Measurements from ENCODE around the gene RIMBP2.
"Not testable (repeated sequence)": the region's sequence is repeated elsewhere in the genome, so short reads cannot be mapped to it uniquely, and the experiment has no call there.

Gene RIMBP2

DNA sequence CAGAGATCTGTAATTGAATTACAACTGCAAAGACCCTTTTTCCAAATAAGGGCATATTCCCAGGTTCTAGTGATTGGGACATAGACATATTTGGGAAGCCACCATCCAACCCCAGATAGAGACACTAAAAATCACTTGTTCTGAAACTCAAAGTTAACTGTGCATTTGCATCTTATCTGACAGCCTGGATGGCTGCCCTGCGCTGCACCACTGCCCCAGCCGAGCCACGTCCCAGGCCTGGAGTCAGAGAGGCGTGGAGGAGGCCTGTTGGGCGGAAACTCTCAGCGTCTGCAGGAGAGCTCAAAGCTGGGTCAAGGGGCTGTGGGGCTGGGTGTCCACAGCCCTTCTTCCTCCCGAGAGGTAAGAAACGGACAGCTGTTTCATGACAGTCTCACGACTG, 124.4 kb downstream of the RIMBP2 start:
- DNase-seq, result no peak

DNA sequence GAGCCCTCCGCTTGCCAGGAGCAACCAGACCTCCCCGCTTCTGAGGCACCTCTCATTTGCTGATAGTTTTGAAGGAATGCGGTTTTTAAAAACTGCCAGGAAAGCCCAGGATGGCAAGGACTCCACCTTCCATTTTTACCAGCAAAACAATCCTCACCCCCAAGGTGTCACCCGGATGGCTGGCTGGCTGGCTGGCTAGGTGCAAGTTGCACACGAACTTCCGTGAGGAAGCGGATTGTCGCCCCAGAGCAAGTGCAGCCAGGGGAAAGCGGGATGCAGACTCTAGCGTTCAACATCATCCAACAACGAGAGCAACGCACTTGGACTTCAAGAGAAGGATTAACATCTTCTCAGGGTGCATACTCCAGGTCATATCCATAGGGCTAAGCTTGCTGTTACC, 125.4 kb downstream of the RIMBP2 start:
- no peak for DNase-seq

GRCh38 chr12:130589540-130590317, 126.4 kb downstream of the RIMBP2 start:
- no peak for DNase-seq

DNA sequence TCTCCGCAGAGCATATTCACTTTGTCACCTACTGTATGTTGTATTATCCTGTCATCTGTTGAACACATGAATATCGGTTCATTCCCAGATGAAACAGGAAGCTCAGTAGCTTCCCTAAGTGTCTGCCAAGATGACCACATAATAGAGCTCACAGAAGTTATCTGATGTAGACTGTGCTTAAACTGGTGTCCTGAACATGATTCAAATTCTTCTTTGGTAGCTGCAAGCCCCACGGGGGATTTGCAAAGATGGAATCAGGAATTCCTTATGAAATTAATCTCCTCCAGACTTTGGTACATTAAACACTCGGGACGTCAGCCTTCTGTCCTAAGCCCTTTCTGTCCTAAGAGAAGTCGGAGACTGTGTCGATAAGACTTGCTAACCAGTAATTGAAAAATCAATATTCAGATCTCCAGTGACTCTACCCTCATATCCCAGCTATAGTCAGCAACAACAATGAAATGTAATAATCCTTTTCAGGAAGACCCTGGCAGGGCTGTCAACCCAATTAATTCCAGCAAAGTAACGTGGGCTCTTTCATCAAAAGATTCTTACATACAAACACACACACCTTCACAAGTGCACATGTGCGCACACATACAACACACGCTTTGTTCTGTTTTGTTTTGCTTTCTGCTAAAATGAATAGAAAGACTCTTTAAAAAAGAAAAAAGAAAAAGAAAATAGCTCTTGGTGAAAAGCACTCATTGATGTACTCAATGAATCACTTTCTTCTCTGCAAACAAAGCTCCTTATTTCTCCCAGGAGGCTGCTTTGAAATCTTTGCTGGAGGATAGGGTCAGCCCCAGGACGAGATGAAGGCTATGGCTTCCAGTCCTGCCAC, 127.2 kb downstream of the RIMBP2 start:
- no peak for DNase-seq

DNA sequence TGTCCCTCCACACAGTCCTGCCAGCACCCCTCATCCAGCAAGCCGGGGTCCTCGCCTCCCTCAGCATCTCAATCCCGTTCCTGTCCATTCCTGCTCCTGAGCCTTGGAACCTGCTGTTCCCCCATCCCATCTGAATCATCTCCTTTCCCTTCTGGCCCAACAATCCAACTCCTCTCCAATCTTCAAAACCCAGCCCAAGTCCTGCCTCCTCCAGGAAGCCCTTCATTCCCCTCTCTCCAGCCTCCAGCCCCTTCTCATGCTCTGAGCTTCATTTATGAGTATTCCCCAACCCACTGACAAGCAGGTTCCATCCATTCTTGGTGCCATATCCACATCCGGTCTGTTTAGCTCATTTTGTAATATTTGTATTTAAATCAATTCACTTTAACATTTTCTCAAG, 128.1 kb downstream of the RIMBP2 start:
- DNase-seq, result no peak

GRCh38 chr12:130584475-130584874, 131.6 kb downstream of the RIMBP2 start:
- not testable (repeated sequence) for DNase-seq

DNA sequence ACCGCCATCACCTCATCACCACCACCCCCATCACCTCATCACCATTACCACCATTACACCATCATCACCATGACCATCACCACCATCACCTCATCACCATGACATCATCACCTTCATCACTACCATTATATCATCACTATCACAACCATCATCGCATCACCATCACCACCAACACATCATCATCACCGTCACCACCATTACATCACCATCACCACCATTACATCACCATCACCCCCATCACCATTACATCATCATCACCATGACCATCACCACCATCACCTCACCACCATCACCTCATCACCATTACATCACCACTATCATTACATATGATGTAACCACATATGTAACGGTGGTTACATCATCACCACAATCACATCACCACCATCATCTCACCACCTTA, 132.3 kb downstream of the RIMBP2 start:
- DNase-seq, result no peak

DNA sequence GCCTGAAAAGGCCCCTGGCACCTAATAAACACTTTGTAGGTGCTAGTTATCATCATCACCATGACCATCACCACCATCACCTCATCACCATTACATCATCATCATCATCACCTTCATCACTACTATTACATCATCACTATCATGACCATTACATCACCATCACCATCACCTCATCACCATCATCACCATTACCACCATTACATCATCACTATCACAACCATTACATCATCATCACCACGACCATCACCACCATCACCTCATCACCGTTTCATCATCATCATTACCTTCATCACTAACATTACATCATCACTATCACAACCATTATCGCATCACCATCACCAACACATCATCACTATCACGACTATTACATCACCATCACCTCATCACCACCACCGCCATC, 132.8 kb downstream of the RIMBP2 start:
- no peak for DNase-seq

DNA sequence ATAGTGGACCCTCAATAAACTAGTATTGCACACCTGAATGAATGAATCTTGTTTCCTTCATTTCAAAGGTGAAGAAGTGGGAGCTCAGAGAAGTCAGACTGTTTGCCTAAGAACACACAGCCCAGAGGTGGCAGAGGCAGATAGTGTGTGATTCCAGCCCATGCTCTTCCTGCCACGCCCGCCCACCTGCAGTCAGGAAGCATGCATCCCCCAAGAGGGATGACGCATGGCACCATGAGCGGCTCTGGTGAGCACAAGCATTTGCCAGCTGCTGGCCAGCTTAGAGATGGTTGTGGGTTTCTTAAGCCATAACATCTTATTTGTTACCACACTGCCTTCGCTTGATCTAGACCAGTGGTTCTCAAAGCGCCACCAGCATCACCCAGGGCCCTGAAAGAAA, 133.8 kb downstream of the RIMBP2 start:
- DNase-seq, result no peak

DNA sequence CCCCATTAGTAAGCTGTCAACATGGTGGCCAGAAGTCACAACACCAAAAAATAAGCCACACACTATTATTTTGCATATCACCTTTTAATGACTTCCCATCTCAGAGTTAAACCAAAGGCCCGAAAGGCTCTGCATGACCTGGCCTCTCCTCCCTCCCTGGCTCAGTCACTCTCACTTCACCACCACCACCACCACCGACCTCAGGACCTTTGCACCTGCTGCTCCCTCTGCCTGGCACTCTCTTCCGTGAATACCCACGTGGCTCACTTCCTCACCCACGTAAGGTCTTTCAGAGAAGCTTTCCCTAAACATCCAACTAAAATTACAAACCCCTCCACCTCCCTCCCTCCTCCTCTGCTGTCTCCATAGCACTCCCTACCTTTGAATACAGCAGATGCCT, 134.3 kb downstream of the RIMBP2 start:
- no peak for DNase-seq

GRCh38 chr12:130579231-130579630, 136.9 kb downstream of the RIMBP2 start:
- DNase-seq, result no peak

DNA sequence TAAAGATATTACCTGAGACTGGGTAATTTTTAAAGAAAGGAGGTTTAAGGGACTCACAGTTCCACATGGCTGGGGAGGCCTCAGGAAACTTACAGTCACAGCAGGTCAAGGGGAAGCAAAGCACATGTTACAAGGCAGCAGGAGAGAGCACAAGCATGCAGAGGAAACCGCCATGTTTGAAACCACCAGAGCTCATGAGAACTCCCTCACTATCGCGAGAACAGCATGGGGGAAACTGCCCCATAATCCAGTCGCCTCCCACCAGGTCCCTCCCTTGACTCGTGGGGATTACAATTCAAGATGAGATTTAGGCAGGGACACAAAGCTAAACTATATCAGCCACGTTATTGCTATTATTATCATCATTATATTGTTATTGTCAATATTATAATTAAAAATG, 138.7 kb downstream of the RIMBP2 start:
- DNase-seq, result no peak

DNA sequence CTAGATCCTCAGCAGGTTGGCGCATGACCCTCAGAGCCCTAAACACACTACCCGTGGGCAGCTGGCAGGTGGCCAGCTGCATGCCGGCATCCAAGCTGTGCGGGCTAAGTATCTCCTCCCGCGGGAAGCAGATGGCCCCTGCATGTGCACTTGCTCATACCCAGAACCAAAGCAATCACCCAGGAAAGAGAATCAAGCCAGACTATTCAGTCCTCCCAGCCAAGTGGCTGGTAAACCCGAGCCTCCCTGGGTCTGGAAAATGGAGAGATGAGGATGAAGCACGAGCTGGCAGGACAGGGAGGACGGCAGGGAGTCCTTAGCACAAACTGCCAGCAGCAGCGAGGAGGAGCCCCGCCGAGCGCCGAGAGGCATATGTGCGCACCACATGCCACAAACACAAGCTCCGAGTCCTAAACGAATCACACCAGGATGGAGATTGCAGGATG, 139.7 kb downstream of the RIMBP2 start:
- peak; percentile 78 for DNase-seq

GRCh38 chr12:130574402-130574801, 141.7 kb downstream of the RIMBP2 start:
- DNase-seq, result no peak

DNA sequence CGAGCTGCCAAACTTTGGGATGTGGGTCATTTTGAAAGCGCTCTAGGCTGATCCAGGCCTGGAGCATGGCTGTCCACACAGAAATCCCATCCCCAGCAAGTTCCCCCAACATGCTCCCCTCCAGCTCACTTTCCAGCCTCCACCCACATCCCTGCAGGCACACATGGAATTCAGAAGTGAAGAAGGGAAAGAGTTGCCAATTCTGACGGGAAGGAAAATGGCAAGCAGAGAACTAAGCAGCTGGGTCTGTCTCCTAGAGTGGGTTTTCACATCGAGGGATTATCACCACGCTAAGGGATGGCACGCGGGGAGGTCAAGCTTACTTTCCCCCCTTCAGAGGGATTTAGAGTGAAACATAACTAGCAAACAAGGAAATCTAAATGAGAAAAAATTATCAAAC, 142.3 kb downstream of the RIMBP2 start:
- no peak for DNase-seq

GRCh38 chr12:130573235-130573634, 142.9 kb downstream of the RIMBP2 start:
- no peak for DNase-seq

- DNase-seq, result no peak
These were observed 143.5 kb downstream of the RIMBP2 start for GRCh38 chr12:130572553-130572952.

GRCh38 chr12:130571734-130572133, 144.4 kb downstream of the RIMBP2 start:
- DNase-seq, result no peak

GRCh38 chr12:130571089-130571488, 145.0 kb downstream of the RIMBP2 start:
- no peak for DNase-seq

- no peak for DNase-seq
These were observed 146.6 kb downstream of the RIMBP2 start for GRCh38 chr12:130569521-130569920.

GRCh38 chr12:130568501-130568900, 147.6 kb downstream of the RIMBP2 start:
- DNase-seq, result no peak

DNA sequence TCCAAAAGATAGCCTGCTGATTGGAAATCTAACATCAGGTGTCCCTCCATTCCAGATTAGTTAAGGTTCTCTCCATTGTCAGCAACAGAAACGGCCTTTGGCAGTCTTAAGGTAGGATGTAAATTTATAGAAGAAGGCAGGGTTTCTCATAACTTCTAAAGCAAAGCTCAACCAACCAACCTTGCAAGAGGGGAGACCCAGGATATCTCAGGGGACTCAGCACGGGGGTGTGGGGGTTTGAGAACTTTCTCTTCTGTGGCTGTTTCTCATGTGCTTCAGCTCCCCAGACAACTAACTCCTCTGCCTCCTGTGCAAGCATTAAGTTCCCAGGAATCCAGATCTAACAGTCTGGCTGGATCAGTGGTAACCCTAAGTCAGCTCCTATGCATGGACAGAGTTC, 148.1 kb downstream of the RIMBP2 start:
- no peak for DNase-seq

- no peak for DNase-seq
These were observed 149.5 kb downstream of the RIMBP2 start for GRCh38 chr12:130566446-130567155.

DNA sequence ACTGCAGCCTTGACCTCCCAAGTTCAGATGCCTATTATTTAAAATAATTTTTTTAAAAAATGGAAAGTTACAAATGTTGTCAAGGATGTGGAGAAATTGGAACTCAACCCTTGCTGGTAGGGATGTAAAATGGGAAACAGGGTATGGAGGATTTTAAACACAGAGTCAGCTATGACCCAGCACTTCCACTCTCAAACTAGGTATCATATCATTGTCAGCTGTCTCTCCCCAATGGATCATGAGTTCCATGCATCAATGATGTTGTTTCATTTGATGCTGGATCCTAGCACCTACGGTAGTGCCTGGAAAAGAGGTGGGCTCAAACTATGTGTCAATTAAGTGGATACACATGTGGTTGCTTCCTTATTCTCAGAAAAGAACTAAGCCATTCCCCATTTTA, 150.9 kb downstream of the RIMBP2 start:
- no peak for DNase-seq

Measured in DMS 273 treated with DMSO at 0.1 percent for 48 hours (cell line).